ENCODE data around the gene TLE6. TPM values are rescaled to one million over a fixed set of nuclear protein-coding genes. Genes with fewer than 3 reads are reported as not detected.
A peak's percentile ranks its signal among the peaks of the same experiment; 100 is the strongest.
"Not testable (repeated sequence)": the region's sequence is repeated elsewhere in the genome, so short reads cannot be mapped to it uniquely, and the experiment has no call there.

Gene TLE6
- total RNA-seq (1 to 10 TPM in 2 of 4 donors, under 1 TPM in 2; 0.28 to 2.2 (median 1.2) TPM), polyA plus RNA-seq (2.1 TPM)
- long read RNA-seq, donor 1, partial matches to known transcripts, result 0 of 1 reads
- long read RNA-seq, donor 1, other reads (novel, unspliced or antisense), result 0 of 1 reads
- long read RNA-seq, donor 2, result 0 reads
- long read RNA-seq, donor 3, result 0 reads
- long read RNA-seq, donor 4, result 0 reads

DNA sequence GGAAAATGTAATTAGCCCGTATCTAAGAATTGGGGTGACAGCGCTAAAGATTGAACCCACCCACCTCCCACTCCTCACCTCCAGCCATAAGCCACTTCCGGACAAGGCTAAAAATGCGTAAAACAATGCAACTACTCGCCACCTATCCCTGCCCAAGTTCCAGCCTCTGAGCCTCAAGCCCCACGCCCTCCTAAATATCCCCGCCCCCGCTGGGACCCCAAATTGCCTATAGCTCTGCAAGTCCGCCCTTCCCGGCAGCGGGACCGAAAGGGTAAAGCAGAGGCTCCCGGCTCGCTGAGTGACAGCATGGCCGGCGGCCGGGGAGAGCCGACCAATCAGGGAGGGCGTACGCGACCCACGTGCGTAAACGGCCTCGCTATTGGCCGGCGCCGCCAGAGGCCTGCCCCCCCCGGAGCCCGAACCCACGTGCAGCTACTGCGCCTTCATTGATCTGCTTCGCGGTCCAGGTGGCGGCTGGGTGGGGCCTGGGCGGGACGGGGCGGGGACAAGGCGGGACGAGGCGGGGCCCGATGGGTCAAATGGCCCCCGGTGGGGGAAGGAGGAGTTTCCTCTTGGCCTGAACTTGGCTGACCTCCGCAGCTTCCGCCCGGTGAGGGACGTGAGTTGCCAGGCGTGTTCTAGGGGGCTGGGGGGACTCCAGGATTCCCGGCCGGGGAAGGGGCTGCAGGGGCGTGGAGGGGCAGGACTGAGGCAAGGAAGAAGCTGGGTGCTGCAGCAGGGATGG is at the start of gene TLE6:
TLE6 (plus strand) TSS at position 564 of the 745 bp plus-strand sequence. CDS start 670 bp downstream, outside the sequence.
- H3K4me1 ChIP-seq (ENCODE audit: control insufficient read depth, insufficient read depth, low read length), result peaks cover 2% of the 10 kb centered on the region

DNA sequence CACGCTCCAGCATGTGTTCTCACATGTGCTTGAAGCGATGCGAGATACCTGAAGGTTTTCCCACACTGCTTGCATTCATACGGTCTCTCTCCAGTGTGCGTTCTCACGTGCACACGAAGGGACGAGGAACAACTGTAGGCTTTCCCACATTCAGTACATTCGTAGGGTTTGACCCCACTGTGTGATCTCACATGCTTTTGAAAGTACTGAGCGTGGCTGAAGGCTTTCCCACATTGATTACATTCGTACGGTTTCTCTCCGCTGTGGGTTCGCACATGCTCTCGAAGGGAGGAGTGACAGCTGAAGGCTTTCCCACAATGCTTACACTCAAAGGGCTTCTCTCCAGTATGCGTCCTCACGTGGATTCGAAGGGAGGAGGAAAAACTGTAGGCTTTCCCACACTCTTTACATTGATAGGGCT is 43.9 kb upstream of the TLE6 start:
- no peak for ATAC-seq
- peaks cover 16% of the 10 kb centered on the region for H3K9me3 ChIP-seq (ENCODE audit: control insufficient read depth, low read length)
- H3K27me3 ChIP-seq (ENCODE audit: control insufficient read depth, insufficient read depth), result no peaks in the 10 kb centered on the region
- DNase-seq, result no peak
- H3K4me1 ChIP-seq (ENCODE audit: control insufficient read depth, insufficient read depth, low read length), result no peaks in the 10 kb centered on the region
- intact Hi-C loops (cut with DNase I), result loop anchor here in 1 of 4 donors (10.0 kb wide), 1 partner anchor 189 kb away; the partner anchor contains the start of gene SLC39A3
- H3K4me3 ChIP-seq (ENCODE audit: low read length), result no peak overlapping the region
- WGBS, result 98% methylated on average over 18 of the region's 18 CpGs
- H3K27ac ChIP-seq (ENCODE audit: low read length), result no peak overlapping the region

More for the DNA sequence above, at the start of gene TLE6:
- WGBS, result under 1% methylated on average over 51 of the region's 51 CpGs
- H3K27me3 ChIP-seq (ENCODE audit: control insufficient read depth, insufficient read depth), result no peaks in the 10 kb centered on the region
- ATAC-seq, result peak; percentile 93
- H3K9me3 ChIP-seq (ENCODE audit: control insufficient read depth, low read length), result no peaks in the 10 kb centered on the region
- DNase-seq, result peak; percentile 98 to 99 (median 99)
- intact Hi-C loops (cut with DNase I), result loop anchor here in 1 of 4 donors (5.0 kb wide), 1 partner anchor 55 kb away; no protein-coding TSS in a partner anchor
- peak within 1 kb of the TSS; percentile 66 for H3K27ac ChIP-seq (ENCODE audit: low read length)
- peak within 1 kb of the TSS; percentile 28 for H3K4me3 ChIP-seq (ENCODE audit: low read length)

DNA sequence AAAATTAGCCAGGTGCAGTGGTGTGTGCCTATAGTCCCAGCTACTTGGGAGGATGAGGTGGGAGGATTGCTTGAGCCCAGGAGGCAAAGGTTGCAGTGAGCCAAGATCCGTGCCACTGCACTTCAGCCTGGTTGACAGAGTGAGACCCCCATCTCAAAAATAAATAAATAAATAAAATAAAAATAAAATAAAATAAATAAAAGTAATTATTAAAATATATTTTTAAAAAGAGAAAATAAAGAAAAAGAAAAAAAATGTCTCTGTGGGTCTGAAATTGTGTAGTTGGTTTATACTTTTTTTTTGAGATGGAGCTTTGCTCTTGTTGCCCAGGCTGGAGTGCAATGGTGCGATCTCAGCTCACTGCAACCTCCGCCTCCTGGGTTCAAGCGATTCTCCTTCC is 41.5 kb upstream of the TLE6 start:
- DNase-seq; H3K4me3 ChIP-seq (ENCODE audit: low read length); H3K4me1 ChIP-seq (ENCODE audit: control insufficient read depth, insufficient read depth, low read length); H3K27ac ChIP-seq (ENCODE audit: low read length); ATAC-seq; H3K27me3 ChIP-seq (ENCODE audit: control insufficient read depth, insufficient read depth): not testable (repeated sequence)
- WGBS, result 94% methylated on average over 4 of the region's 4 CpGs
- peaks cover 16% of the 10 kb centered on the region for H3K9me3 ChIP-seq (ENCODE audit: control insufficient read depth, low read length)
- intact Hi-C loops (cut with DNase I), result loop anchor here in 1 of 4 donors (10.0 kb wide), 1 partner anchor 191 kb away; the partner anchor contains the start of gene SLC39A3

DNA sequence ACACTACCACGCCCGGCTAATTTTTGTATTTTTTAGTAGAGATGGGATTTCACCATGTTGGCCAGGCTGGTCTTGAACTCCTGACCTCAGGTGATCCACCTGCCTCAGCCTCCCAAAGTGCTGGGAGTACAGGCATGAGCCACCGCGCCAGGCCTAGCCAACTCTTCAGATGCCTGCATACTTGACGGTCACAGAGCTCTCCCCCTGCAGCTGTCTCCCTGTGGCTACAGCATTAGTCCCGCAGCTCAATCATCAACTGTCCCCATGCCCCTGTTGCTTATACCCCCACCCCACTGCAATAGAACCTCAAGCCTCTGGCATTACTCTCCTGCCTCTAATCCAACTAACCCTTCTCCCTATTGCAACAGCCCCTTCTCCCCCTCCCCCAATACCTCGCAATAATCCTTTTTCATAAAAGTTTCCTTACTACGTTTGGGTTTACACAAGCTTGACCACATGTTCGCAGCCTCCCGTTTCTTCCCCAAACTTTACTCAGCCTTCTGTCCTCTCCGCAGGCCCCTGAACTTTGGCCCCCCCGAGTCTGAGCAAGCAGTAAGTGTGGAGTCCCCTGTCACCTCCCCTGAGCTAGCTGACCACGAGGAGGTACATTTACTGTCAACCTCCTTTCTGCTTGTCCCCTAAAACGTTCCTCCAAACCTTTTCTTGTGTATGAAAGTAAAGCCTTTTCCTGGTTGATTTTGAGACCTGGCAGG is 34.3 kb upstream of the TLE6 start:
- Histone ChIP-seq H3K27ac (ENCODE audit: low read length) (no peak overlapping the region), H3K9me3 (ENCODE audit: control insufficient read depth, low read length) (no peaks in the 10 kb centered on the region), H3K4me1 (ENCODE audit: control insufficient read depth, insufficient read depth, low read length) (no peaks in the 10 kb centered on the region), H3K4me3 (ENCODE audit: low read length) (no peak overlapping the region), H3K27me3 (ENCODE audit: control insufficient read depth, insufficient read depth) (no peaks in the 10 kb centered on the region)
- ATAC-seq, result no peak
- no peak for DNase-seq
- 86% methylated on average over 14 of the region's 14 CpGs for WGBS
- intact Hi-C loops (cut with DNase I), result no loop called here

DNA sequence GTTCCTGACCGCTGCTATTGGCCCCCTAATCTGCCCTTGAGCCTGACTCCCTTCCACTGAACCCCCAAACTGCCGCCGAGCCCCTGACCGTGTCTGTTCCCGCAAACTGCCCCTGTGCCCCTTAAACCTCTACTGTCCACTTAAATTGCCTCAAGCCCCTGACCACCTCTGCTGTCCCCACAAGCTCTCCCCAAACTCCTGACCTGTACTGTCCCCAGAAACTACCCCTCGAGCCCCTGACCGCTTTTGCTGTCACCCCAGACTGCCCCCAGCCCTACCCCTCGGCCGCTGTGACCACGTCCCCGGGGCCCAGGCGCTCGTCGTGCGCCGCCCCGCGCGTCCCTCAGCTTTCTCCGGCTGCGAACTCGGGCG is 33.0 kb upstream of the TLE6 start:
- WGBS, result 3% methylated on average over 23 of the region's 23 CpGs
- Histone ChIP-seq H3K27me3 (ENCODE audit: control insufficient read depth, insufficient read depth) (no peaks in the 10 kb centered on the region), H3K9me3 (ENCODE audit: control insufficient read depth, low read length) (no peaks in the 10 kb centered on the region), H3K4me3 (ENCODE audit: low read length) (peak overlapping the region; percentile 77), H3K27ac (ENCODE audit: low read length) (no peak overlapping the region), H3K4me1 (ENCODE audit: control insufficient read depth, insufficient read depth, low read length) (peaks cover 3% of the 10 kb centered on the region)
- intact Hi-C loops (cut with DNase I), result no loop called here
- peak in 1 of 2 donors; percentile 28 for ATAC-seq
- no peak for DNase-seq

DNA sequence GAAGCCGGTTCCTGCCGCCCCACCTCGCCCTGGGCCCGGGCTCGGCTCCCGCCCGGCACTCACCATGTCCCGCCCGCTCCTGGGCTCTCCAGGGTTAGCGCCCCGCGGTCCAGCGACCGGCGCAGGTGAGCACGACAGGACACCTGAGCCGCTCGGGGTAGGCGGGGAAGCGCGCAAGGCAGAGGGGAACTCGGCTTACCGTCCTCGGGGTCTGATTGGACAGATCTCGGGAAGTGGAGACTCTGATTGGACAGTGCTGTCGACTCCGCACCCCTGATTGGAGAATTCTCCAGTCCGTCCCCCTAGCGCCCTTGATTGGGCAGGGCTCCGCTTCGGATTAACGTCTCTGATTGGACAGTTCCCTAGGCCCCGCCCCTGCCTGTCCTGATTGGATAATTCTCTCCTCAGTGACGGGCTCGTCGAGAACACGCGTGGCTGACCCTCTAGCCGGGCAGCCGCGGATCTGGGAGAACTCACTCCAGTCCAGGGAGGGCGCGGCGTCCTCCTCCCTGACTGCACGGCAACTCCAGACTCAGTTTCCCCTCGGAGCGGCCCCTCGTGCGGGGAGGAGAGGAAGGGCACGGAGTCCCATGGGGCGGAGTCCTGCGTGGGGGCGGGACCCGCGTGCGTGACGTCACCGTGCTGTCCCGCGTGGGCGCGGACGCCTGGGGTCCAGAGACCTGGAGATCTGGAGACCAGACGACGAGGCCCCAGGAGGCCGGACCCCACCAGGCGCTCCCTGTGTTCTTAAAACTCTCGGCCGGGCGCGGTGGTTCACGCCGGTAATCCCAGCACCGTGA is 32.4 kb upstream of the TLE6 start, which contains the start of gene ZNF77:
ZNF77 (minus strand) TSS at position 197 of the 800 bp plus-strand sequence; CDS start at position 66, 131 bp downstream.
- Histone ChIP-seq H3K9me3 (ENCODE audit: control insufficient read depth, low read length) (no peaks in the 10 kb centered on the region), H3K27me3 (ENCODE audit: control insufficient read depth, insufficient read depth) (no peaks in the 10 kb centered on the region), H3K27ac (ENCODE audit: low read length) (peak within 1 kb of the TSS; percentile 71), H3K4me1 (ENCODE audit: control insufficient read depth, insufficient read depth, low read length) (peaks cover 6% of the 10 kb centered on the region), H3K4me3 (ENCODE audit: low read length) (peak within 1 kb of the TSS; percentile 77)
- DNase-seq (peak; percentile 99 to 100 (median 99)), ATAC-seq (peak; percentile 96 to 99)
- intact Hi-C loops (cut with DNase I), result loop anchor here in 1 of 4 donors (5.0 kb wide), 1 partner anchor 58 kb away; no protein-coding TSS in a partner anchor
- under 1% methylated on average over 74 of the region's 74 CpGs for whole genome bisulfite sequencing

DNA sequence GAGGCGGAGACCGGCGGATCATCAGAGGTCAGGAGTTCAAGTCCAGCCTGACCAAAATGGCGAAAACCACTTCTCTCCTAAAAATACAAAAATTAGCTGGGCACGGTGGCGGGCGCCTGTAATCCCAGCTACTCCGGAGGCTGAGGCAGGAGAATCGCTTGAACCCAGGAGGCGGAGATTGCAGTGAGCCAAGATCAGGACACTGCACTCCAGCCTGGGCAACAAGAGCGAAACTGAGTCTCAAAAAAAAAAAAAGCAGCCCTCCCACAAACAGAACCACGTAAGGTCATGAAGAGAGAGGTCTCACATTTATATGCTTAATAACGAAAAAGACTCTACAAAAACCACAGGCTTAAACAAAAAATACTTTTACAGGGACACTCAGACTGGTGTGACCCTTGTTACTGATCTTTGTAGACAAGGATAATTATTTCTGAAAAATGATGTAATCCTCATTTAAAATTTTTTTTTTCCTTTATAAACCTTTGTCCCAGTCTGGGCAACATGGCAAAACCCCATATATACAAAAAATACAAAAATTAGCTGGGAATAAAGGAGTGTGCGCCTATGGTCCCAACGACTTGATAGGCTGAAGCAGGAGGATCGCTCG is 31.7 kb upstream of the TLE6 start:
- Histone ChIP-seq H3K9me3 (ENCODE audit: control insufficient read depth, low read length) (no peaks in the 10 kb centered on the region), H3K4me3 (ENCODE audit: low read length) (peak overlapping the region; percentile 37), H3K27me3 (ENCODE audit: control insufficient read depth, insufficient read depth) (no peaks in the 10 kb centered on the region), H3K27ac (ENCODE audit: low read length) (peak overlapping the region; percentile 71), H3K4me1 (ENCODE audit: control insufficient read depth, insufficient read depth, low read length) (peaks cover 6% of the 10 kb centered on the region)
- no peak for ATAC-seq
- WGBS, result 51% methylated on average over 17 of the region's 17 CpGs
- no peak for DNase-seq
- intact Hi-C loops (cut with DNase I), result loop anchor here in 1 of 4 donors (5.0 kb wide), 1 partner anchor 58 kb away; no protein-coding TSS in a partner anchor

DNA sequence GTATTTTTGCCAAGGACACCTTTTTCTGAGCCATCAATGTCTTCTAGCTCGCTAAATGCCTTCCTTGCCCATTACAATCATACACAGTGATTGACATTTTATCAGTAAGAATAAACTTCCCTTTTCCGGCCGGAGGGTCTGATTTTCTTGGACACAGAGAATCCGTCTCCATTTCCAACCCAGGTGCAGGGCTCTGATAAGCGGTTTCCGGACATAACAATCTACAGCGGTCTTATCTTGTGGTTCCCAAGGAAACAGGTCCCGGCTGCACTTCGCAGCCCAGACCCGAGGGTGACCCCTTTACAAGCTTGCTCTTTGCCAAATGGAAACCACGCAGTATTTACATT is 27.5 kb upstream of the TLE6 start:
- peak; percentile 49 to 80 for ATAC-seq

DNA sequence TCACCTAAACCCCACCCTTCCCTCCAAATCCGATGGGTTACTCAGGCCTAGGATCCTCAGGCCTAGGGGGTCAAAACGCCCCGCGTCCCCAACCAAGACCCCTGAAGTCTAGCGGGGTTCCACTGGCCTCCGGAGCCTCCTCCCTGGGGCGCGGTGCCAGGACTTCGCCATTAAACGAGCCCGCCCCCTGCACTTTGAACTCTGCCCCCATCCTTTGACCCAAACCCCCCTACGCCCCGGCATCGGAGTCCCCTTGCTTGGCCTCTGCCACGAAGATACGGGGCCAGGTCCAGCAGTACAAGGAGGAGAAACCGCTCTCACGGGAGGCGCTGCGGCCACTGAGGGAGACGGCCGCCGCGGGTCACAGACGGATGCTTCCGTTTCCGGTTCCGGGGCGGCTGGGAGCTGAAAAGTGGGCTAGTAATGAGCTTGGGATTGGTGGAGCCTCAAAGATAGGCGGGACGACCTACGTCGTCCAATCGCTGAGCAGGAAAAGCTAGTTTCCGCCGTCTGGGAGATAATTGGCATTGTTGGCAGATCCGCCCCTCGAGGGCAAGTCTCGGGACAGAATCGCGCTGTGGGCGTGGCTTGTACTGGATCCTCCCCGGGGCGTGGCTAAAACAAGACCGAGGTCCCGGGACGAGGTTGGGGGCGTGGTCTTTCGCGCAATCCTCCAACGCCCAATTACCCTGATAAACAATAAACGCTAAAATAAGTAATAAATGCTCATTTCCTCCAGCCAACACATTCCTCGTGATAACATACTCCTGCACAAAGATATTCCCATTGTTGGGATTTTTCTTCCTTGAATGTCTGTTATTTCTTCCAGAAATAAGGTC is 26.9 kb upstream of the TLE6 start:
- H3K4me1 ChIP-seq (ENCODE audit: control insufficient read depth, insufficient read depth, low read length), result peaks cover 6% of the 10 kb centered on the region
- under 1% methylated on average over 53 of the region's 53 CpGs for WGBS
- peak; percentile 100 for DNase-seq
- peak overlapping the region; percentile 72 for H3K4me3 ChIP-seq (ENCODE audit: low read length)
- H3K27ac ChIP-seq (ENCODE audit: low read length), result peak overlapping the region; percentile 95
- intact Hi-C loops (cut with DNase I), result loop anchor here in 3 of 4 donors (5.0 to 10.0 kb wide), 3 partner anchors 124 to 212 kb away; no protein-coding TSS in a partner anchor
- no peaks in the 10 kb centered on the region for H3K27me3 ChIP-seq (ENCODE audit: control insufficient read depth, insufficient read depth)
- H3K9me3 ChIP-seq (ENCODE audit: control insufficient read depth, low read length), result no peaks in the 10 kb centered on the region
- peak; percentile 93 to 97 for ATAC-seq

More for the DNA sequence above, 27.5 kb upstream of the TLE6 start:
- Histone ChIP-seq H3K4me1 (ENCODE audit: control insufficient read depth, insufficient read depth, low read length) (peaks cover 6% of the 10 kb centered on the region), H3K27ac (ENCODE audit: low read length) (peak overlapping the region; percentile 95), H3K4me3 (ENCODE audit: low read length) (peak overlapping the region; percentile 72), H3K27me3 (ENCODE audit: control insufficient read depth, insufficient read depth) (no peaks in the 10 kb centered on the region), H3K9me3 (ENCODE audit: control insufficient read depth, low read length) (no peaks in the 10 kb centered on the region)
- WGBS, result under 1% methylated on average over 11 of the region's 11 CpGs
- intact Hi-C loops (cut with DNase I), result loop anchor here in 3 of 4 donors (5.0 to 10.0 kb wide), 4 partner anchors 63 to 212 kb away; no protein-coding TSS in a partner anchor
- DNase-seq, result peak in 1 of 3 donors; percentile 80

All from right cardiac atrium (tissue), 5 donors.